ENCODE results near the gene NUP210L. TPM values are rescaled to one million over a fixed set of nuclear protein-coding genes. Genes with fewer than 3 reads are reported as not detected.
"Not testable (repeated sequence)": the region's sequence is repeated elsewhere in the genome, so short reads cannot be mapped to it uniquely, and the experiment has no call there.

Gene NUP210L
- total and polyA plus RNA-seq, 9 donors = 0.04 to 0.19 (median 0.07) TPM; not detected in 4

GRCh38 chr1:154076413-154076812 is 78.5 kb downstream of the NUP210L start:
- WGBS (ENCODE audit: insufficient coverage) = no CpG with 5 or more reads among the region's 2 CpGs
- no peak overlapping the region for H3K4me3 ChIP-seq (ENCODE audit: low read length)
- no peaks in the 10 kb centered on the region for H3K27me3 ChIP-seq (ENCODE audit: control insufficient read depth, insufficient read depth, low read length)
- no peak for DNase-seq
- no peak overlapping the region for H3K27ac ChIP-seq (ENCODE audit: low read length)
- no peaks in the 10 kb centered on the region for H3K4me1 ChIP-seq (ENCODE audit: control insufficient read depth, insufficient read depth, low read length)
- no peaks in the 10 kb centered on the region for H3K36me3 ChIP-seq (ENCODE audit: control insufficient read depth, insufficient read depth, low read length)
- H3K9me3 ChIP-seq (replicated peaks; ENCODE audit: control insufficient read depth, low read depth, low read length) = peaks cover 3% of the 10 kb centered on the region

GRCh38 chr1:154075746-154076145 is 79.1 kb downstream of the NUP210L start:
- Histone ChIP-seq H3K4me3 (ENCODE audit: low read length) (no peak overlapping the region), H3K27ac (ENCODE audit: low read length) (no peak overlapping the region), H3K4me1 (ENCODE audit: control insufficient read depth, insufficient read depth, low read length) (no peaks in the 10 kb centered on the region), H3K36me3 (ENCODE audit: control insufficient read depth, insufficient read depth, low read length) (no peaks in the 10 kb centered on the region), H3K9me3 (replicated peaks; ENCODE audit: control insufficient read depth, low read depth, low read length) (peaks cover 3% of the 10 kb centered on the region), H3K27me3 (ENCODE audit: control insufficient read depth, insufficient read depth, low read length) (no peaks in the 10 kb centered on the region)
- whole genome bisulfite sequencing (ENCODE audit: insufficient coverage) = no CpG with 5 or more reads among the region's 2 CpGs
- DNase-seq = no peak

GRCh38 chr1:154062309-154062708 is 92.6 kb downstream of the NUP210L start:
- DNase-seq = no peak
- 75% methylated on average over 1 of the region's 1 CpG for WGBS (ENCODE audit: insufficient coverage)
- Histone ChIP-seq H3K4me1 (ENCODE audit: control insufficient read depth, insufficient read depth, low read length) (no peaks in the 10 kb centered on the region), H3K36me3 (ENCODE audit: control insufficient read depth, insufficient read depth, low read length) (no peaks in the 10 kb centered on the region), H3K27ac (ENCODE audit: low read length) (no peak overlapping the region), H3K27me3 (ENCODE audit: control insufficient read depth, insufficient read depth, low read length) (no peaks in the 10 kb centered on the region), H3K9me3 (replicated peaks; ENCODE audit: control insufficient read depth, low read depth, low read length) (no peaks in the 10 kb centered on the region), H3K4me3 (ENCODE audit: low read length) (no peak overlapping the region)

- not testable (repeated sequence) for H3K4me3 ChIP-seq (ENCODE audit: low read length); DNase-seq; H3K4me1 ChIP-seq (ENCODE audit: control insufficient read depth, insufficient read depth, low read length); H3K27me3 ChIP-seq (ENCODE audit: control insufficient read depth, insufficient read depth, low read length); H3K27ac ChIP-seq (ENCODE audit: low read length); H3K9me3 ChIP-seq (replicated peaks; ENCODE audit: control insufficient read depth, low read depth, low read length); H3K36me3 ChIP-seq (ENCODE audit: control insufficient read depth, insufficient read depth, low read length)
- whole genome bisulfite sequencing (ENCODE audit: insufficient coverage) = 57% methylated on average over 1 of the region's 4 CpGs
These were observed 107.4 kb downstream of the NUP210L start for GRCh38 chr1:154047436-154047835.

- H3K27ac ChIP-seq (ENCODE audit: low read length); H3K36me3 ChIP-seq (ENCODE audit: control insufficient read depth, insufficient read depth, low read length); H3K4me3 ChIP-seq (ENCODE audit: low read length); H3K9me3 ChIP-seq (replicated peaks; ENCODE audit: control insufficient read depth, low read depth, low read length); H3K4me1 ChIP-seq (ENCODE audit: control insufficient read depth, insufficient read depth, low read length); DNase-seq; H3K27me3 ChIP-seq (ENCODE audit: control insufficient read depth, insufficient read depth, low read length): not testable (repeated sequence)
- WGBS (ENCODE audit: insufficient coverage) = no CpG with 5 or more reads among the region's 1 CpG
These were observed 121.2 kb downstream of the NUP210L start for GRCh38 chr1:154033697-154034096.

- Histone ChIP-seq H3K36me3 (ENCODE audit: control insufficient read depth, insufficient read depth, low read length) (no peaks in the 10 kb centered on the region), H3K9me3 (replicated peaks; ENCODE audit: control insufficient read depth, low read depth, low read length) (no peaks in the 10 kb centered on the region), H3K27me3 (ENCODE audit: control insufficient read depth, insufficient read depth, low read length) (no peaks in the 10 kb centered on the region), H3K27ac (ENCODE audit: low read length) (no peak overlapping the region), H3K4me3 (ENCODE audit: low read length) (no peak overlapping the region), H3K4me1 (ENCODE audit: control insufficient read depth, insufficient read depth, low read length) (no peaks in the 10 kb centered on the region)
- no CpG with 5 or more reads among the region's 1 CpG for WGBS (ENCODE audit: insufficient coverage)
- DNase-seq = no peak
These were observed 134.9 kb downstream of the NUP210L start for GRCh38 chr1:154019940-154020339.

- no peaks in the 10 kb centered on the region for H3K27me3 ChIP-seq (ENCODE audit: control insufficient read depth, insufficient read depth, low read length)
- no peaks in the 10 kb centered on the region for H3K4me1 ChIP-seq (ENCODE audit: control insufficient read depth, insufficient read depth, low read length)
- WGBS (ENCODE audit: insufficient coverage) = no CpG with 5 or more reads among the region's 4 CpGs
- no peak overlapping the region for H3K27ac ChIP-seq (ENCODE audit: low read length)
- no peaks in the 10 kb centered on the region for H3K36me3 ChIP-seq (ENCODE audit: control insufficient read depth, insufficient read depth, low read length)
- no peaks in the 10 kb centered on the region for H3K9me3 ChIP-seq (replicated peaks; ENCODE audit: control insufficient read depth, low read depth, low read length)
- H3K4me3 ChIP-seq (ENCODE audit: low read length) = no peak overlapping the region
- DNase-seq = no peak
These were observed 135.6 kb downstream of the NUP210L start for GRCh38 chr1:154019269-154019668.

GRCh38 chr1:154014154-154014907 is 140.5 kb downstream of the NUP210L start:
- no CpG with 5 or more reads among the region's 3 CpGs for WGBS (ENCODE audit: insufficient coverage)
- DNase-seq = no peak

GRCh38 chr1:154012543-154012942 is 142.3 kb downstream of the NUP210L start:
- WGBS (ENCODE audit: insufficient coverage) = 94% methylated on average over 11 of the region's 14 CpGs
- DNase-seq; H3K4me3 ChIP-seq (ENCODE audit: low read length); H3K4me1 ChIP-seq (ENCODE audit: control insufficient read depth, insufficient read depth, low read length); H3K36me3 ChIP-seq (ENCODE audit: control insufficient read depth, insufficient read depth, low read length); H3K27me3 ChIP-seq (ENCODE audit: control insufficient read depth, insufficient read depth, low read length); H3K27ac ChIP-seq (ENCODE audit: low read length); H3K9me3 ChIP-seq (replicated peaks; ENCODE audit: control insufficient read depth, low read depth, low read length): not testable (repeated sequence)

More at GRCh38 chr1:154014154-154014907, 140.5 kb downstream of the NUP210L start:
- Histone ChIP-seq H3K4me1 (ENCODE audit: control insufficient read depth, insufficient read depth, low read length) (no peaks in the 10 kb centered on the region), H3K27ac (ENCODE audit: low read length) (no peak overlapping the region), H3K36me3 (ENCODE audit: control insufficient read depth, insufficient read depth, low read length) (no peaks in the 10 kb centered on the region), H3K27me3 (ENCODE audit: control insufficient read depth, insufficient read depth, low read length) (no peaks in the 10 kb centered on the region), H3K9me3 (replicated peaks; ENCODE audit: control insufficient read depth, low read depth, low read length) (no peaks in the 10 kb centered on the region), H3K4me3 (ENCODE audit: low read length) (no peak overlapping the region)

GRCh38 chr1:154012129-154012528 is 142.7 kb downstream of the NUP210L start:
- H3K27ac ChIP-seq (ENCODE audit: low read length) = no peak overlapping the region
- H3K36me3 ChIP-seq (ENCODE audit: control insufficient read depth, insufficient read depth, low read length) = no peaks in the 10 kb centered on the region
- H3K9me3 ChIP-seq (replicated peaks; ENCODE audit: control insufficient read depth, low read depth, low read length) = no peaks in the 10 kb centered on the region
- DNase-seq = no peak
- H3K4me1 ChIP-seq (ENCODE audit: control insufficient read depth, insufficient read depth, low read length) = no peaks in the 10 kb centered on the region
- no peak overlapping the region for H3K4me3 ChIP-seq (ENCODE audit: low read length)
- H3K27me3 ChIP-seq (ENCODE audit: control insufficient read depth, insufficient read depth, low read length) = no peaks in the 10 kb centered on the region
- no CpG with 5 or more reads among the region's 1 CpG for WGBS (ENCODE audit: insufficient coverage)

GRCh38 chr1:154006136-154006535 is 148.7 kb downstream of the NUP210L start:
- no peak overlapping the region for H3K4me3 ChIP-seq (ENCODE audit: low read length)
- DNase-seq = no peak
- no peaks in the 10 kb centered on the region for H3K4me1 ChIP-seq (ENCODE audit: control insufficient read depth, insufficient read depth, low read length)
- H3K36me3 ChIP-seq (ENCODE audit: control insufficient read depth, insufficient read depth, low read length) = no peaks in the 10 kb centered on the region
- no peak overlapping the region for H3K27ac ChIP-seq (ENCODE audit: low read length)
- no peaks in the 10 kb centered on the region for H3K9me3 ChIP-seq (replicated peaks; ENCODE audit: control insufficient read depth, low read depth, low read length)
- H3K27me3 ChIP-seq (ENCODE audit: control insufficient read depth, insufficient read depth, low read length) = no peaks in the 10 kb centered on the region
- WGBS (ENCODE audit: insufficient coverage) = no CpG with 5 or more reads among the region's 3 CpGs

Data from muscle of leg (tissue), 11 donors.